OCI-M1 (cell line): ENCODE results near the gene SMIM23.

Experiments used
- DNase-seq: peaks from one replicate; lab custom pipeline; 2025; lab: John Stamatoyannopoulos, UW

The SMIM23 gene

DNA sequence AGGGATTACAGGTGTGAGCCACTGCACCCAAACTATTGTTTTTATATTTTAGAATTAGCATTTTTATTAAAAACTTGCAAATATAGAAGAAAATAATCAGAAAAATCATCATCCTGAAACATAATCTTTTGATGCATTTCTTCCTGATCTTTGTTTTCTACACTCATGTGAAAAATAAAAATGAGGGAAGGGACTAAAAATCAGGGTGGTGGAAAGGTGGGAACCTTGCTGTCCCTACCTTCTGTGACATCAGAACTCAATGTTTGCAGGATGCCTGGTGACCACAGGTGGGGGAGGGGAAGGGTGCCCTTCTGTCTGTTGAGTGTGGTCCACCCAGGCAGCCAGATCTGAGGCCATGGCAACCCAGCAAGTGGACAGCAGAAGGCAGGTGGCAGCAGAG is at the start of gene SMIM23:
TSS of gene SMIM23 (plus strand) at position 301 of the 400 bp plus-strand sequence. CDS start at position 356, 55 bp downstream.
- DNase-seq, result no peak

DNA sequence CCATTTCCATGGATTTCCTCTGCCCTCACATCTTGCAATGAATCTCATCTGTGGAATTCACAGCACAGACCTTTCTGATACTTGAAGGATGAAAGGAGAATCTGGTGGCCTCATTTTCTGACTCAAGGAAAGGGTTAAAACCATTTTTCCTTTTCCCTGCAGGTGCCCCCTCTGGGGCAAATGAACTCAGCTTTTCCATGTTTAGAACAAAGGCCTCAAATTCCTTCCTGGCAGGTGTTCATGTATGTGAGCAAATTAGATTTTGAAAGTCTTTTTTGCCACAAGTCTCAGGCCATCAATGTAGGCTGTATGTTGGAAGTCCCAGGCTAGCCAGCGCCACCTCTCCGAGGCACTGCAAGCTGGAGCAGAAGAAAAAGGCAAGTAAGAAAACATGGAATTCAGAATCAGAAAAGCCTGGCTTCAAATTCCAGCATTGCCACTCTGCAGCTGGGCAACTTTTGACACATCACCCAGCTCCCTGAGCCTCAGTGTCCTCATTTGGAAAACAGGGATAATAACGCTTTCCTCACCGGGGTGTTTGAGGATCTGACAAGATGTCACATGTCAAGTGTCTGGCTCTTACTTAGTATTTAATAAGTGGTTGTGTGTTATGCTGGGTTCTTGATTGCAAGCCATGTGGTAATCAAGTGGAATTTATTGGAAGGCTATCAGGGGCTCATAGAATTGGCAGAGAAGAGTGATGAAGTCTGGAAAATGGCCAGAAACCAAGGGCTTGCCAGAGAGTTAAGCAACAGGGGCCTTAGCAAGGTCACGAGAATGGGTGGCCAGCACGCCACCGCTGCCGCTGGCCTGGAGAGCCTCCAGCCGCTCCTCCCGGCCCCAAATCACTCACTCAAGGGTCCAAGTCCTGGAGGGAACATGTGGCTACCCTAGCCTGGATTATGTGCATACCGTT is 48.4 kb upstream of the SMIM23 start:
- no peak for DNase-seq

DNA sequence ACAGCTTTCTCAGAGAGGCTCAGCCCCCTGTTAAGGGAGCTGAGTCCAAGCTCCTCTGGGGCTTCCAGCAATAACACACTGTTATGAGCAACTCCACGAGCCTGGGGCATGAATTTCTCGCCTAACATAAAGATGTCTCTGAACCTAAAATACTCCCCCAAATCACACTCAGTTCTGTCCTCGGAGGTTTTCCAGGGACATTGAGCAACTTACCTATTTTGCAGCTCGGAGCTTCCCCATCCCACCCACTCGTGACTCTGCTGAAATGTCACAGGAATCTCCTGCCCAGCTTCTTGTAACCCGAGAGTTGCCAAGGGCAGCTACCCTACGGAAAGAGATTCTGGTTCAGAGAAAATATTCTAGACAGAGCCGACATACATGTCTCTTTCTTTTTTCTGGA is 47.1 kb upstream of the SMIM23 start:
- DNase-seq, result no peak

DNA sequence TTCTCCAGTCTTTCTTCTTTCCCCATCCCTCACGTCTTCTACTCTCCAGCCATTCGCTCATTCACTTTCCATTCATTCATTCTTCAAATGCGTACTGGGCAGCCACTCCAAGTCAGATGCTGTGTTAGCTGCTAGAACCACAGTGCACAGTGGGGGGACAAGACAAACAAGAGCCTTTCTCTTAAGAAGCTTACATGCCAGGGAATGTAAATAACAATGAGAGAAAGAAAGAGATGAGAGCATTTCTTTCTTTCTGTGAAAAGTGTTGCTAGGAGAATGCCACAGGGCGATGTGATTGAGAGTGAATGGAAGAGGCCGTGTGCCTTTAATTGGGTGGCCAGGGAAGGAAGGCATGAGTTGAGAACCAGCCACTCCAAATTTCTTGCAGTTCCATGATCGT is 46.3 kb upstream of the SMIM23 start:
- no peak for DNase-seq

DNA sequence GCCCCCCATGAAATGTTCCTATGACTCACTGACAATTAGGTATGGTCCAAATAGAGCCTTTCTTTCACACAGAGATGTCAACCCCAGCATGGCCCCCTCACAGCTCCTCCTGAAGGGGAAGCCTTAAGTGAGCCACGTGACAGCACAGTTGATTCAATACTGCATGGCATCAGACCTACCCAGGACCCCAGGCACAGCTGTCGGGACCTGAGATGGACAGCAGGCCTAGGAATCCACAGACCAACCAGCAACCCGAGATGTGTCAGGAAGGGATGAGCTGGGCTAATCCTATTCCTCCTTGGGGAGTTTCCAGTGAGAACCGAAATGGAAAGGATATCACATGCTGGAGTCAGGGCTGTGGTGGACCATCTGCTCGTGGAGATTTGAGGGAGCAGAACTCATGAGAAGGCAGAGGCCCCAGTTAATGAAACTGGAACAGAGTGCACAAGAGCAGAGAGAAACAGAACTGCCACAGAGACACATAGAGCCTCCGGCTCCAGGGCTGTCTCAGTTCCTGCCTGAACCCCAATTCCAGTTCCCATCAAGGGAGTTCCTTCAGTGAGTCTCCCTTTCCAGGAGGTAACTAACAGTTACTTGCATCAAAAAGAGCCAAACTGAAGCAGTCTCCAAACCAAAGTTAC is 42.1 kb upstream of the SMIM23 start:
- no peak for DNase-seq

DNA sequence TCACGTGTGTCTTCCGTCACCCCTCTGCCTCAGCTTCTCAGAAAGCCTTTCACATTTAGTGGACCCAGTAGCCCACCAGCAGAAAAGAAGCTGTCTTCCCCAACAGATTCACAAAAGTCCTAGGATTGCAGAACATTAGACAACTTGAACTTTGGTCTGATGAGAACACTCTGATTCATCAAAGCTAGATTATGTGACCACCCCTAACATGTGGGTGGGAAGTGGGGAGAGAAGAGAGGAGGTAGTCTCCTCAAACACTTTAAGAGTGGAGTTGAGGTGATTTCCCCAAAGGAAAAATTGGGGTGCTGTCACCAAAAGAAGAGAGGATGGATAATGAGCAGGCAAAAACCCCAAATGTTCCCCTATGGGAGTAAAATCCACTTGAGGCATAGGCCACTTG is 41.4 kb upstream of the SMIM23 start:
- no peak for DNase-seq

DNA sequence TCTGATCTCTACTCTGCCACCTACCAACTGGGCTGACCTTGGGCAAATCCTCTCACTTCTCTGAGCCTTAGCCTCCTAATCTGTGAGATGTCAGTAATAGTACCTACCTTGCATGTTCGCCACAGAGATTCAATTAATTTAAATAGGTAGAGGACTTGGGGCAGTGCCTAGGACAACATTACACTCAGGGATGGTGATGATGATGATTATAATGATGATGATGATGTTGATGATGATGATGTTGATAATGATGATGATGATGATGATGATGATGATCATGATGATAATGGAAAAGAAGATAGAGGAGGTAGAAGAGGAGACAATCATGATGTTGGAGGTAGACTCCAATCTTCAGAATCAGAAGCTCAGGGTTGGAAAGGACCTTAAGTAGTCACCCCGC is 40.7 kb upstream of the SMIM23 start:
- no peak for DNase-seq

DNA sequence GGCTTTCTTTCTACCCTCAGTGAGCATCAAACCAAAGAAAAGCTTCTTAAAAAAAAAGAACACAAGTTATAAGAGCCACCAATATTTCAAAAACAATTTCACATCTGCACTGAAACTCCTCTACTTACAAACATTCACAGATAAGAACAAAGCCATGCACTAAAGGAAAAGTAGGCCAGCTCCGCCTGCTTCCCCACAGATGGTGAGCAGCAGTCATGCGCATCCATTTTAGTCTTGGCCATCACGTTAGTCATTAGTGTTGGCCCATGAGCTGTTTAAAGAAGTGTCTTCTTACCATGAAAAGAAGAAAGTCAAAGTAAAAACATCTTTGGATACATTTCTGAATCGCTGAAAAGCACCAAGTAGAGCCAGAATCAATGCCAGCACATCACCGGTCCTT is 40.0 kb upstream of the SMIM23 start:
- no peak for DNase-seq

DNA sequence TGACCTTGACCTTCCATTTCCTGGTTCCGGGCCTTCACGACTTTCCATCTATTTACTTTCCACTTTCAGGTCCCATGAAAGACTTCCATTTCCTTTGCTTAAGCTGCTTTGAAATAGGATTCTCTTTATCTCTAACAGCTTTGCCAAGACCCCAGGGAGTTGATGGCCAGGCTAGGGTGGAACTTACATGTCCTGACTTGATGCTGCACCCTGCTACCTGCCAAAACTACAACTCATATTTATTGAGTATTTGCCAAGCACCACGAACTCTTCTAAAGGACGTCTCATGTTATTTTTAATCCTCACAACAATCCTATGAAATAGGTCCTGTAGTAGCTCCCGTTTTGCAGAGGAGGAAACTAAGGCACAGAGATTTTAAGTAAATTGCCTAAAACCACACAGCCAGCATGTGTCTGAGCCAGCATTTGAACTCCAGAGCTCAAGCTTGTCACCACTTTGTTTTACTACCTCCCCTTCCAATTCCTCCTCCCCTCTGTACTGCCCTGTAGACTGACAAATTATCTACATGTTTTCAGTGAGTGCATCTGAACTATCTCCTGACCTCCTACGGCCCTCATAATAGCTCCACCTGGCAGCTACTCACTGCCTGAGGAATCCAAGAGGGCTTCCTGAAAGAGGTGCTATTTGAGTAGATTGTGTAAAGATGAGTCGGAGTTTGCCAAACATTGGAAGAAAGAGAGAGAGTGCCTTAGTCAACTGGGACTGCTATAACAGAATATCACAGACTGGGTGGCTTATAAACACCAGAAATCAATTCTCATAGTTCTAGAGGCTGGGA is 38.4 kb upstream of the SMIM23 start:
- DNase-seq, result no peak

DNA sequence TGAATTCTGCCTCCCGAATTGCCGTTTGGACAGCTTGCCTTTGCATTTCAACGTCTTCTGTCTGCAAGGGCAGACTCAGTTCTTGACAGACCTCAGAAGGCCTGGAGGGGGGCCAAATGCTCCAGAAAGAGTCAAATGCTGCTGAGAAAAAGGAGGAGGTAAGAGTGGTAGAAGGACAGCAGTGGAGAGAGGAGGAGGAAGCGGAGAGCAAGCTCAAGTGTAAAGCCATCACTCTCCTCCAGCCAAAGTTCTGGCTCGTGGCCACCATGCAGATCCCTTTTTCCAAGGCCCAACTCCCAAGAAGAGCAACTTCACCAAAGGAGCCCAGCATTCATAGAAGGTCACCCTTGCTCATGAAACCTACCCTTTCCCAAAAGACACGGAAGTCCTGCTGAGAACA is 36.9 kb upstream of the SMIM23 start:
- DNase-seq, result no peak

DNA sequence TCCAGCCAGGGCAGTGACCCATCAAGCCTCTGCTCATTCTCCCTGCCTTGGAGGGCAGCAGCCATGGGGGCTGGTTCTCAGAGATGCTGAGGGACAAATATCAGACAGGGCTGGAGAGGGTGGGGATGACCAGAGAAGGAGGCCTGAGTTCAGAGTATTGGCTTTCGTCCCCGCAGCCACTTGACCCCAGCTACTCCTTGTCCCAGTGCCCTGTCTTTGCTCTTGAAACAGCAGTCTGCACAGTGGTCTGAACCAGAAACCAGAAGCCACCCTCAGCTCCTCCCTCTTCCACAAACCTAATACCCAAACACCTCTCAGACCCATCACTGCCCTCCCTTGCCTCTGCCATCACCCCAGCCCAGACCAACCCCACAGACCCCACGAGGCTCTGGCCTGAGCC is 36.3 kb upstream of the SMIM23 start:
- no peak for DNase-seq

DNA sequence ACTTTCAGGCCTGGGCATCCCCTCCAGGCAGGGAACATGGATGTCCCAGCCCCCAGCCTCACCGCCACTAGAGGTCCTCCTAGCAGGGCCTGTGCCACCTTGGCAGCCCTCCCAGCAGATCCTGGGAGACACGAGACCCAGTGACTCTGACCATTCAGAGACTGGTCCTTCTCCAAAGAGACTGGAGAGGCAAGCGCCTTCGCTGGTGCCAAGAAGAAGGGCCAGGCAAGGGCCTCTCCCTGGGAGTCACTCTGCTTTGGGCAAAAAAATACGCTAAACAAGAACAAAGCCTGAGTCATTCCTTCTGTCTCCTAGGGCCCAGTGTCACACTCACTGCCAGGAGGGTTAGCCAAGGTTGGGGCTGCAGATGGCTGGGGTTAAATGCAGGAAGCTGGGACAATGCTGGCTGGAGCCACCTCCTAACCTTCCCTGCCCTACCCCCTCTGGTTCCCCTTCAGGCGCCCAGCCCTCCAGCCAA is 35.3 kb upstream of the SMIM23 start:
- peak; percentile 3 for DNase-seq

DNA sequence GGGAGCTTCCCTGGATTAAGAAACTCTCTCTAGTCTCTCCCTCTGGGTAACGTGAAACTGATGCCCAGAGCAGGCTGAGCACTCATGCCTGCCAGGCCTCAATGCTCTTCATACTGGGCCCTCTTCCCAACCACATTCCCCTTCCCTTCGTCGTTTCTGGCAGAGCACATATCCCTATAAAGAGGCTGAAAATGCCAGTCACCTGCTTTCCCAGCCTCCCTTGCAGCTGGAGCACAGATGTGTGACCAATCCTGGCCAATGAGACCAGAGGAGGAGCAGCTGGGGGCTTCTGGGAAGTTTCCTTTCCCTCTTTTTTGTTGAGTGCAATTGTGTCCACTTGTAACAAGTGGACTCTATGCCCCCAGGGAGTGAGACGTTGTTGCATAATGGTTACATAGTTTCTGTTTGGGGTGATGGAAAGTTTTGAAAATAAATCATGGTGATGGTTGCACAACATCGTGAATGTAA is 30.2 kb upstream of the SMIM23 start:
- DNase-seq, result no peak

DNA sequence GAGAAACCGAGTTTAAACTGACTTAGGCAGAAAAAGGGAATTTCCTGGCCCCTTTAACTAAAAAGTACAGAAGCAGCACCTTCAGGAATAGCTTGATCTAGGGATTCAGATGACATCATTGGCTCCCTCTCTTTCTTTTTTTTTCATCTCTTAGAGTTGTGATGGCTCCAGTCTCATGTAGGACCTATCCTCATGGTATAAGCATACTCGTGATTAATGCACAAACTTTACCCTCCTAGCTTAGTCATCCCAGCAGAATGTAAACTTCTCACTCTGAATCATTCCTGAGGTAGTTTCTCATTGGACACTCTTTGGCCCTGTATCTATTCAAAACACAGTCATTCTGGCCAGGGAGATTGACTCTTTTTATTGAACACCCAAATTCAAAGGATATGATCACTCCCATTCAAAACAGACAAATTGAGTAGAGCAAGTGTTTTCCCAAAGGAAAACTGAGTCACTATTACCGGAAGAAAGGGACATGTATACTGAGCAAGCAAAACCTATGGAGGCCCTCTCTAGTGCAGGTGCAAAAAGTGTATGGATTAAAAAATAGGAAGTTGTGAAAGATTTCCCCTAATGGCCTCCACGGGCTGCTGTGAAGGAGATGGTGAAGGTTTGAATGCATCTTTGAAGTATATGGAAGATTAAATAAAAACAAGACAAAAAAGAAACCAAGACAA is 27.6 kb upstream of the SMIM23 start:
- no peak for DNase-seq

DNA sequence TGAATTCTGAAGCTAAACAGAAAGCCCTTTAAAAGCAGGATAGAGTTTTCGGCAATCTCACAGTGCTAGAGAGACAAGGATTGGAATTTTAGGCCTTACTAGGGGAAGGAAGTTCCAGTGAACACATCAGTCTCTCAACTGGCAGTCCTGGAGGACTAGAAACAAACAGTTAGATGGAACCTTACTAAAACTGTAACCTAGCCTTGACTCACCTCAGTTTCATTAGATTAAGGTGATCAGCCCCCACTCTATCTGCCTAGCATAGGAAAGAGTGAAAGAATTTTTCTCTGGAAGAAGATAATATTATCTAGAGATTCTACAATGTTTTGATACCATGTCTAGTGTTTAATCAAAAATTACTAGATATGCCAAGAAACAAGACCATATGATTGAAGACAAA is 25.8 kb upstream of the SMIM23 start:
- no peak for DNase-seq

DNA sequence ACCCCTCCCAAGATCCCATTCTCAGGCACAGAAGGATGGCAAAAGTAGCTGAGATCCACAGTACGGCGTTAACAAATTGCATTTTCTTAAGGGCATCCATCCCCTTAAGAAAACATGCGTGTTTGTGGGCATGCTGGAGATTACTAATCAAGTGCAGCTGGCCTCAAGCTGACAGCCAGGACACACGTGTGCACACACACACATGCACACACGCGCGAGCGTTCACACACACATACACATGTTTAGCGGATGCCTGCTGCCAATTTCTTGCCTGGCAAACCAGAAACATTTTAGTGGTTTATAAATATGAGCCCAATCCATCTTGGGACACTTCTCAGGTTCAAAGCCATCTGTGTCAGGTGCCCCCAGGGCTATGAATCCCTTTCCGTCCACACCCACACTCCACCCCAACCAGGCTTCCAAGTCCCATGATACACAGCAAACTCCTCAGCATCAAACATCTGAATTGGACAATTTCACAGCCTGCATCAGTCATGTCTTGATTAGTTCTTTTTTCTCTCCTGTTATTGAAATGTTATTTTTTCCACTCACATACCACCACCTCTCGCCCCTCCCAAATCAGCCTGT is 23.5 kb upstream of the SMIM23 start:
- DNase-seq, result no peak

DNA sequence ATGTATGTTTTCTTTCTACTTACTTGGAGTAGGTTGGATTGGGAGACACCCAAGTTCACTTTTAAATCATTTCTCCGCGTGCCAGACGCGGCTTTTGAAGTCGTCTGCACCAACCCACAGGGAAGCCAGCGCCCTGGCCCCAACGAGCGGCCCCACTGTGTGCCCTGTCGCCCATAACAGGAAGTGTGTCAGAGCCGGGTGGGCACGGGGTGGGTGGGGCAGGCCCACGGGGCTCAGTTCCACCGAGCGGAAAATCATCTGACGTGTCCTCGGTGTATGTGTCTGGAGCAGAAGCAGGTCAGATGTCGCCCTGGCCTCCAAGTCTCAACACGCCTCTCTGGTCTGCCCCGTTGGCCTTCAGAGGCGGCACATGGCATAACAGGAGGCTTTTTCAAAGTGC is 22.7 kb upstream of the SMIM23 start:
- no peak for DNase-seq

DNA sequence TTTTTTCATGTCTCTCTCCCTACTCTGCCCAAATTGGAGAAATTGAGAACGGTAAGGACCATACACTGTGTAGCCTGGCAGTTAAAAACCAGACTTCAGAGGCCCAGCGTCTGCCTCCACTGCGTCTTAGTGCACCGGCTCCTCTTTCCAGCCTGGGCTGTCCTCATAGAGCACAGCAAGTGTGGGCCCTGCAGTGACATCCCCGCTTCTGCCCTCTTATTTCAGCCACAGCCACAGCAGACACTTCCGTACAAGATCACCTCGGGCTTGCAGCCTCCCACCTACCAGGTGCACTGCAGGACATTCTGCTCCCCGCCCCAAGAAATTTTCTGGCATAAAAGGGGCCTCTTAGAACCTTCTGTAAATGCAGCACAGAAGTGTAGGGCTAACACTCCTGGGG is 21.4 kb upstream of the SMIM23 start:
- no peak for DNase-seq

DNA sequence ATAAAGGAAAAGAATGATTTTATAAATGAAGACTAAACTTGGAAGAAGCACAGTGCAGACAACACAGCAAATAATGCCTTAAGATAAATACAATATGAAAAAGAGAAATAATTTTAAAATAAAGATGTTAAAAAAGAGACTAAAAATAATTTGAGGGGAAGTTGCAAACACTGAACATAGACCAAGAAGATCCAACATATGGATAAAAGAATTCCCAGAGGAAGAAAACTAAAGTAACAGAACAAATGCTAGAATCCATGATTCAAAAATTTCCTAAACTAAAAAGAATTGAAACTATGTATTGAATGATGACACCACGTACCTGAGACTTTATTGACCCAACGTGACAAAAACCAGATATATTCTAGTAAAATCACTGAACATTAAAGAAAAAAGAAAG is 18.7 kb upstream of the SMIM23 start:
- DNase-seq, result no peak

DNA sequence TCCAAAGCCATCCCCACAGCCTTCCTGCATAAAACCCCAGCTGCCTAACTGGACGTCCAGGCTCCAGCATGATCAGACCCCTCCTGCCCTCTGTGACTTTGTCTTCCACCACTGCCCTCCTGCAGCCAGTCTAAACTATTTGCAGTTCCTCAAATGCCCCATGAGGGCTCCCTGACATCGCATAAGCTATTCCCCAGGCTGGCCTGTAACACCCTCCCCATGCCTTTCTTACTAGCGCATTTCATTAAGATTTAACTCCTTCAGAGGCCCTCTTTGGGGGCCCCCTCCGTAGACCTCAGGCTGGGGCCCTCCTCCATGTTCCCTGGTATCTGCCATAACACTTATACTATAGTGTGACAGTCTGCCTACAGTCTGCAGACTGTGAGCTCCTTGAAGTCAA is 15.5 kb upstream of the SMIM23 start:
- peak; percentile 1 for DNase-seq

DNA sequence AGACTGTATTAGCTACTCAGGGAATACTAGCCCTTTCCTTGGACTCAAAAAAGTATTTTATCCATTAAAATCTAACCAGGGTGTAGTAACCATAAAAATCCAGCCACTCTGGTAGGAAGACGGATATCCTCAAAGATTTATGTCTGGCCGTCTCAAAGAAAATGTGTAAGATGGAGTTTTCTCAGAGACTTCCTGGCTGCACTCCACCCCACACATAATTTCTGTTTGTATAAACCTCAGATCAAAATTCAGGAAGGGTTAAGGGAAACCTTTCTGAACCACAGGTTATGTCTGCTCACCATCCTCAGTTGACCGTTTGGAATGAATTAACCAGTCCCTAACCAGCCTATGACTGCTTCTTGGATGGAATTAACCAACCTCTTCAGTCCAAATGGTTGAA is 13.8 kb upstream of the SMIM23 start:
- no peak for DNase-seq

DNA sequence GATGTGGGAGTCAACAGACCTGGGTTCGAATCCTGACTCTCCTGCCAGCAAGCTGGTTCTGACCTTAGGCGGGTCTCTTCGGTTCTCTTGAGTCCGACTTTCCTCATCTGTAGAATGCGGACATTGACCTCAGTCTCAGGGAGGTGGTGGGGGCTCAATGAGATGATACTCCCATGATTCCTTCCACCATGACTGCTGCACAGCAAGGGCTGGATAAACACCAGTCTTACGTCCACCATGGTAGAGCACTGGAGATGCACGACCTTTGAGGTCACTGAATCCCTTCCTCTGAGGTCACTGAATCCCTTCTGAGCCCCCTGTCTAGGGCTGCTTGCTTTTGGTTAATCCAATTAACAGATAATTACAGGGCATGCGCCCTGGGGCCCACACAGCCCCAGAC is 12.5 kb upstream of the SMIM23 start:
- DNase-seq, result no peak
